GM23338 (cell line): ENCODE data around the gene VWA3B. TPM values are rescaled to one million over a fixed set of nuclear protein-coding genes. Genes with fewer than 3 reads are reported as not detected.

Source experiments
- ATAC-seq: fragments of 200-7000 bp; cut with Tn5 transposase; 3 replicates; pipeline ENCODE4 v1.9.1; 2020
- DNase-seq: peaks from one replicate; pipeline ENCODE4 v3.0.0-alpha.2; 2015; ENCODE audit warnings: low spot score
- H2AFZ ChIP-seq: fragments of 200-600 bp; sonication (generic); 2 replicates; pipeline ENCODE4 v1.8.0; 2016; ENCODE audit warnings: antibody characterized with exemption, mild to moderate bottlenecking, moderate library complexity
- H3F3A ChIP-seq: fragments of 200-600 bp; sonication (generic); replicated peaks from 2 replicates; pipeline ENCODE4 v1.8.0; 2017; ENCODE audit warnings: antibody characterized with exemption, mixed run types, low read depth
- H3K27ac ChIP-seq: fragments of 200-600 bp; sonication (generic); 2 replicates; pipeline ENCODE4 v1.6.1; 2016; ENCODE audit warnings: low read depth
- H3K27me3 ChIP-seq: fragments of 200-600 bp; sonication (generic); 2 replicates; pipeline ENCODE4 v1.8.0; 2016; ENCODE audit warnings: mild to moderate bottlenecking, mixed run types, moderate library complexity; ENCODE audit not compliant: insufficient read depth
- H3K36me3 ChIP-seq: fragments of 200-600 bp; sonication (generic); 2 replicates; pipeline ENCODE4 v1.8.0; 2016; ENCODE audit warnings: mild to moderate bottlenecking; ENCODE audit not compliant: insufficient read depth
- H3K4me1 ChIP-seq: fragments of 200-600 bp; sonication (generic); 2 replicates; pipeline ENCODE4 v1.8.0; 2016; ENCODE audit warnings: mild to moderate bottlenecking, moderate library complexity; ENCODE audit not compliant: insufficient read depth
- H3K4me2 ChIP-seq: fragments of 200-600 bp; sonication (generic); 2 replicates; pipeline ENCODE4 v1.7.1; 2017; ENCODE audit warnings: mixed run types
- H3K4me3 ChIP-seq: fragments of 200-600 bp; sonication (generic); 2 replicates; pipeline ENCODE4 v1.6.1; 2016; ENCODE audit warnings: mixed run types
- H3K79me2 ChIP-seq: fragments of 200-600 bp; sonication (generic); replicated peaks from 2 replicates; pipeline ENCODE4 v1.8.0; 2017; ENCODE audit warnings: mild to moderate bottlenecking; ENCODE audit not compliant: insufficient read depth
- H3K9me2 ChIP-seq: fragments of 200-600 bp; sonication (generic); 2 replicates; pipeline ENCODE4 v1.8.0; 2017; ENCODE audit not compliant: insufficient read depth
- H4K20me1 ChIP-seq: fragments of 200-600 bp; sonication (generic); replicated peaks from 2 replicates; pipeline ENCODE4 v1.8.0; 2017; ENCODE audit warnings: mild to moderate bottlenecking; ENCODE audit not compliant: insufficient read depth
- H3K27ac Mint-ChIP-seq: 2 replicates; pipeline ENCODE4 v1.8.0; 2020; ENCODE audit warnings: inconsistent platforms, mild to moderate bottlenecking, moderate library complexity, mixed read lengths
- H3K27me3 Mint-ChIP-seq: 3 replicates; pipeline ENCODE4 v1.8.0; 2022; ENCODE audit warnings: low read depth, mild to moderate bottlenecking, moderate library complexity, mixed read lengths, inconsistent platforms; ENCODE audit not compliant: insufficient read depth, poor library complexity
- H3K36me3 Mint-ChIP-seq: 3 replicates; pipeline ENCODE4 v1.8.0; 2021; ENCODE audit warnings: low read depth, mild to moderate bottlenecking, inconsistent platforms, moderate library complexity, mixed read lengths
- H3K4me1 Mint-ChIP-seq: 3 replicates; pipeline ENCODE4 v1.8.0; 2020; ENCODE audit warnings: mild to moderate bottlenecking, inconsistent platforms, mixed read lengths
- H3K4me3 Mint-ChIP-seq: 3 replicates; pipeline ENCODE4 v1.8.0; 2021; ENCODE audit warnings: moderate library complexity, mild to moderate bottlenecking, inconsistent platforms, mixed read lengths
- H3K9me3 Mint-ChIP-seq: 3 replicates; pipeline ENCODE4 v1.8.0; 2020; ENCODE audit warnings: moderate library complexity, mild to moderate bottlenecking, inconsistent platforms, mixed read lengths
- CREB1 ChIP-seq: fragments of 250-450 bp; sonication (Bioruptor Pico); IDR thresholded peaks from 2 replicates; pipeline ENCODE4 v1.5.0; 2020; ENCODE audit warnings: low read depth, mild to moderate bottlenecking, moderate library complexity
- CTCF ChIP-seq, 2 experiments: fragments of 200-600 bp in 1 of 2; sonication (generic) in 1 of 2; conservative IDR thresholded peaks; 2 replicates each; pipeline versions ENCODE4 v1.5.1 to v1.6.1; 2016 to 2017; ENCODE audit warnings: antibody characterized with exemption in 2 of 2, low read depth in 2 of 2, mild to moderate bottlenecking in 2 of 2, moderate library complexity in 1 of 2
- ETS1 ChIP-seq: IDR thresholded peaks from 2 replicates; pipeline ENCODE4 v1.6.1; 2016; ENCODE audit warnings: antibody characterized with exemption
- EZH2phosphoT487 ChIP-seq: fragments of 200-600 bp; sonication (generic); IDR thresholded peaks from one replicate; pipeline ENCODE4 v1.8.1; 2018; ENCODE audit warnings: antibody characterized with exemption; ENCODE audit not compliant: unreplicated experiment
- JUNB ChIP-seq: IDR thresholded peaks from one replicate; pipeline ENCODE4 v1.6.1; 2016; ENCODE audit warnings: antibody characterized with exemption; ENCODE audit not compliant: unreplicated experiment
- NANOG ChIP-seq: IDR thresholded peaks from 2 replicates; pipeline ENCODE4 v1.6.1; 2016; ENCODE audit warnings: antibody characterized with exemption, borderline replicate concordance
- POLR2AphosphoS5 ChIP-seq: IDR thresholded peaks from 2 replicates; pipeline ENCODE4 v1.6.1; 2016; ENCODE audit warnings: antibody characterized with exemption, low read depth
- STAT1 ChIP-seq: IDR thresholded peaks from one replicate; pipeline ENCODE4 v1.6.1; 2016; ENCODE audit warnings: antibody characterized with exemption; ENCODE audit not compliant: unreplicated experiment
- ZNF114 ChIP-seq: fragments of 250-450 bp; sonication (Bioruptor Pico); IDR thresholded peaks from 2 replicates; pipeline ENCODE4 v1.5.0; 2020; ENCODE audit warnings: mild to moderate bottlenecking, moderate library complexity
- ZNF462 ChIP-seq: fragments of 250-450 bp; sonication (Bioruptor Pico); IDR thresholded peaks from 2 replicates; pipeline ENCODE4 v1.5.0; 2020; ENCODE audit warnings: mild to moderate bottlenecking, moderate library complexity
- polyA plus RNA-seq: library from polyadenylated mRNA; unstranded; fragments of >200 nt; fragmentation: Nextera tagmentation; extraction: Ambion mirVana; gene quantifications from 2 replicates; pipeline ENCODE4 v1.2.1, GENCODE V29; 2016
- total RNA-seq: library from RNA; depleted of rRNA; stranded (reverse); fragments of >200 nt; shearing (Covaris generic); gene quantifications from 2 replicates; pipeline ENCODE4 v1.2.3, GENCODE V29; 2014
- TF ChIP-seq, protein P1 (sequence below): IDR thresholded peaks from one replicate; pipeline ENCODE4 v1.6.1; 2018; ENCODE audit warnings: antibody characterized with exemption; ENCODE audit not compliant: unreplicated experiment

VWA3B gene
- total and polyA plus RNA-seq, 2 experiments from 2014 or later = not detected

DNA sequence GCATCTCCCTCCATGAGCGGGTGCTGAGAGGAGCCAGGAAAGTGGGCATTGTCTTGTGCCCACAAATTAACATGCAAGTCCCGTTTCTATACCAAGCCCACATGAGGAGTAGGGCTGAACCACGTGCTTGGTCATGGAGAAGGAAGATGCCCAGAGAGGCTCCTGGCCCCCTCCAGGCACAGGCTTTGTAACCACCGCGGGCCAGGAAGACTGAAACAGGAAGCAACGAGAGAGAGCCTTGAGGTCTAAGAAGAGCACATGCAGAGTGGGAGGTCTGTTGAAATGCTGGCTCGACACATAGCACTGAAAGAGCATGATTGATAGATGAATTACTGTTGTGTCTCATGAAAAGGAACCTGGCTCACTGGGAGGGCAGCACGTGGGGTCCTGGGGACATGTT, 36.3 kb downstream of the VWA3B start:
- Histone ChIP-seq H3K9me2 (no peaks in the 10 kb centered on the region), H3K4me1 (no peaks in the 10 kb centered on the region), H3K79me2 (no peaks in the 10 kb centered on the region), H4K20me1 (no peaks in the 10 kb centered on the region), H3K4me2 (no peak overlapping the region), H3K27me3 (no peaks in the 10 kb centered on the region), H3K36me3 (no peaks in the 10 kb centered on the region), H3K27ac (no peak overlapping the region), H2AFZ (no peak overlapping the region), H3K4me3 (no peak overlapping the region), H3F3A (no peaks in the 10 kb centered on the region)
- no peaks in the 10 kb centered on the region; the same call in 2 of the 3 replicates for H3K4me1 Mint-ChIP-seq
- TF ChIP-seq CTCF (conservative IDR thresholded peaks at IDR 0.05; ENCODE audit: low read depth in 2 of 2) (no peak), ZNF462 (CRISPR knock-in tag) (no peak), NANOG (no peak), CREB1 (CRISPR knock-in tag) (no peak), JUNB (no peak), POLR2AphosphoS5 (no peak), ETS1 (no peak), STAT1 (no peak), EZH2phosphoT487 (no peak), ZNF114 (CRISPR knock-in tag) (no peak)
- TF ChIP-seq, protein P1, sequence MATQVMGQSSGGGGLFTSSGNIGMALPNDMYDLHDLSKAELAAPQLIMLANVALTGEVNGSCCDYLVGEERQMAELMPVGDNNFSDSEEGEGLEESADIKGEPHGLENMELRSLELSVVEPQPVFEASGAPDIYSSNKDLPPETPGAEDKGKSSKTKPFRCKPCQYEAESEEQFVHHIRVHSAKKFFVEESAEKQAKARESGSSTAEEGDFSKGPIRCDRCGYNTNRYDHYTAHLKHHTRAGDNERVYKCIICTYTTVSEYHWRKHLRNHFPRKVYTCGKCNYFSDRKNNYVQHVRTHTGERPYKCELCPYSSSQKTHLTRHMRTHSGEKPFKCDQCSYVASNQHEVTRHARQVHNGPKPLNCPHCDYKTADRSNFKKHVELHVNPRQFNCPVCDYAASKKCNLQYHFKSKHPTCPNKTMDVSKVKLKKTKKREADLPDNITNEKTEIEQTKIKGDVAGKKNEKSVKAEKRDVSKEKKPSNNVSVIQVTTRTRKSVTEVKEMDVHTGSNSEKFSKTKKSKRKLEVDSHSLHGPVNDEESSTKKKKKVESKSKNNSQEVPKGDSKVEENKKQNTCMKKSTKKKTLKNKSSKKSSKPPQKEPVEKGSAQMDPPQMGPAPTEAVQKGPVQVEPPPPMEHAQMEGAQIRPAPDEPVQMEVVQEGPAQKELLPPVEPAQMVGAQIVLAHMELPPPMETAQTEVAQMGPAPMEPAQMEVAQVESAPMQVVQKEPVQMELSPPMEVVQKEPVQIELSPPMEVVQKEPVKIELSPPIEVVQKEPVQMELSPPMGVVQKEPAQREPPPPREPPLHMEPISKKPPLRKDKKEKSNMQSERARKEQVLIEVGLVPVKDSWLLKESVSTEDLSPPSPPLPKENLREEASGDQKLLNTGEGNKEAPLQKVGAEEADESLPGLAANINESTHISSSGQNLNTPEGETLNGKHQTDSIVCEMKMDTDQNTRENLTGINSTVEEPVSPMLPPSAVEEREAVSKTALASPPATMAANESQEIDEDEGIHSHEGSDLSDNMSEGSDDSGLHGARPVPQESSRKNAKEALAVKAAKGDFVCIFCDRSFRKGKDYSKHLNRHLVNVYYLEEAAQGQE = no peak
- no peak for ATAC-seq
- peaks cover 2% of the 10 kb centered on the region for H3K27me3 Mint-ChIP-seq
- no peaks in the 10 kb centered on the region for H3K9me3 Mint-ChIP-seq
- H3K27ac Mint-ChIP-seq = no peak overlapping the region
- no peak overlapping the region for H3K4me3 Mint-ChIP-seq
- H3K36me3 Mint-ChIP-seq = no peaks in the 10 kb centered on the region
- no peak for DNase-seq
